ENCODE data around the gene GRIP2. TPM values are rescaled to one million over a fixed set of nuclear protein-coding genes. Genes with fewer than 3 reads are reported as not detected.

The GRIP2 gene
- polyA plus RNA-seq, 1 donor (not counting 4 experiments of a cell fraction or from before 2014, with no cell fraction given), result 0.01 TPM

DNA sequence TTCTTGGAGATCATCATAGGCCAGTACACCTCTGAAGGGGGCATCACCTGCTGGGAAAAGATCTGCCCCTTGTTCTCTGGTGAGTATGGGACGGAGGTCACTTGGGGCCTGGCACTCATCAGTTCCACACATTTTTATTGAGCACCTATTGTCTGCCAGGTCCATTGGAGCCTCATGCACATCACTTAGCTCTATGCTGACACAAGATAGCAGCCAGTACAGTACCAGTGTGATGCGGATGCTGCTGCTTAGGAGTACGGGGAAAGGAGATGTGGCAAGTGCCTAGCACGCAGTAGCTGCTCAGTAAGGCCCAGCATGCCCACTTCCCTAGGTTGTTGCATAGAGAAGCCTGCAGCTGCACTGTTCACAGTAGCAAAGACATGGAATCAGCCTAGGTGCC lies 94.4 kb downstream of the GRIP2 start:
- FAIRE-seq, result no peak
- Histone ChIP-seq H4K20me1 (ENCODE audit: control insufficient read depth, extremely low read depth, insufficient read depth, low read length) (no peaks in the 10 kb centered on the region), H3K9me1 (ENCODE audit: control insufficient read depth, extremely low read depth, insufficient read depth, low read length) (no peaks in the 10 kb centered on the region), H3K4me2 (ENCODE audit: control insufficient read depth, extremely low read depth, insufficient read depth, low read depth, low read length) (no peak overlapping the region), H3K9ac (ENCODE audit: control insufficient read depth, extremely low read depth, insufficient read depth, low read length) (no peak overlapping the region), H2AFZ (ENCODE audit: control insufficient read depth, low read length) (no peak overlapping the region), H3K79me2 (ENCODE audit: control insufficient read depth, insufficient read depth, low read length) (peaks cover 5% of the 10 kb centered on the region), H3K4me1 (ENCODE audit: control insufficient read depth, extremely low read depth, insufficient read depth, low read length) (peaks cover 5% of the 10 kb centered on the region), H3K27me3 (ENCODE audit: control insufficient read depth, extremely low read depth, insufficient read depth, low read length) (no peaks in the 10 kb centered on the region), H3K27ac (ENCODE audit: control insufficient read depth, insufficient read depth, low read length) (no peak overlapping the region), H3K4me3 (ENCODE audit: control insufficient read depth in 2 of 3, extremely low read depth in 1 of 3, insufficient read depth in 2 of 3, low read depth in 1 of 3, low read length in 3 of 3) (no peak overlapping the region), H3K36me3 (ENCODE audit: control insufficient read depth in 2 of 2, extremely low read depth in 1 of 2, insufficient read depth in 2 of 2, low read length in 2 of 2) (peaks cover 5 to 23% of the 10 kb centered on the region in 2 experiments), H3K9me3 (ENCODE audit: control insufficient read depth, low read depth, low read length) (no peaks in the 10 kb centered on the region)
- TF ChIP-seq, protein P1, sequence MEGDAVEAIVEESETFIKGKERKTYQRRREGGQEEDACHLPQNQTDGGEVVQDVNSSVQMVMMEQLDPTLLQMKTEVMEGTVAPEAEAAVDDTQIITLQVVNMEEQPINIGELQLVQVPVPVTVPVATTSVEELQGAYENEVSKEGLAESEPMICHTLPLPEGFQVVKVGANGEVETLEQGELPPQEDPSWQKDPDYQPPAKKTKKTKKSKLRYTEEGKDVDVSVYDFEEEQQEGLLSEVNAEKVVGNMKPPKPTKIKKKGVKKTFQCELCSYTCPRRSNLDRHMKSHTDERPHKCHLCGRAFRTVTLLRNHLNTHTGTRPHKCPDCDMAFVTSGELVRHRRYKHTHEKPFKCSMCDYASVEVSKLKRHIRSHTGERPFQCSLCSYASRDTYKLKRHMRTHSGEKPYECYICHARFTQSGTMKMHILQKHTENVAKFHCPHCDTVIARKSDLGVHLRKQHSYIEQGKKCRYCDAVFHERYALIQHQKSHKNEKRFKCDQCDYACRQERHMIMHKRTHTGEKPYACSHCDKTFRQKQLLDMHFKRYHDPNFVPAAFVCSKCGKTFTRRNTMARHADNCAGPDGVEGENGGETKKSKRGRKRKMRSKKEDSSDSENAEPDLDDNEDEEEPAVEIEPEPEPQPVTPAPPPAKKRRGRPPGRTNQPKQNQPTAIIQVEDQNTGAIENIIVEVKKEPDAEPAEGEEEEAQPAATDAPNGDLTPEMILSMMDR (optimal IDR thresholded peaks at IDR 0.05 in 1 of 3, IDR thresholded peaks at IDR 0.05 in 1 of 3, conservative IDR thresholded peaks at IDR 0.05 in 1 of 3; ENCODE audit: extremely low read depth in 1 of 3, insufficient read depth in 2 of 3, low read length in 3 of 3), result no peak
- TF ChIP-seq EZH2 (IDR thresholded peaks at IDR 0.05; ENCODE audit: low read length), result no peak
- dilution Hi-C loops (cut with MboI; ENCODE audit: extremely low pct_ligation_motif_present, low sequenced_read_pairs), result no loop called here
- DNase-seq (ENCODE audit: low read depth, low spot score), result no peak

DNA sequence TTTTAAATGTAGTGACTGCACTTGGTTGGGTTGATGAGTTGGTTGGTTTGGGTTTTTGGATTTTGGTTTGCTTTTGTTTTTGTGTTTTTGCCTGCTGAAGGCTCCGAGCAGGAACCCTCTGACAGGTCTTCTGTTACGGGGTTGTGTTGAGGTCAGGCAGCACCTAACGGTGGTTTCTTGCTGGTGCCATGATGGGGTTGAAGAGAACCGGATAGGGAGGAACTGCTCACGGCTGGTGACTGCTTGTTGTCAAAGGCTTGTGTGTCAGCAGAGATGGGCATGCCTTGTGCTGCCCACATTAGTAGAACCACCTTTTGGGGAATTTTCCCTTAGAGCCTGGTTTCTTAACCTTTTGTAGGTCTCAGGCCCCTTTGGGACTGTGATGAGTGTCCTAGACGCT lies 95.8 kb downstream of the GRIP2 start:
- no peak for FAIRE-seq
- no peak for TF ChIP-seq EZH2 (IDR thresholded peaks at IDR 0.05; ENCODE audit: low read length)
- TF ChIP-seq, protein P1 (optimal IDR thresholded peaks at IDR 0.05 in 1 of 3, IDR thresholded peaks at IDR 0.05 in 1 of 3, conservative IDR thresholded peaks at IDR 0.05 in 1 of 3; ENCODE audit: extremely low read depth in 1 of 3, insufficient read depth in 2 of 3, low read length in 3 of 3), result no peak

More for the DNA sequence above, 95.8 kb downstream of the GRIP2 start:
- H3K9me3 ChIP-seq (ENCODE audit: control insufficient read depth, low read depth, low read length), result no peaks in the 10 kb centered on the region
- H3K9ac ChIP-seq (ENCODE audit: control insufficient read depth, extremely low read depth, insufficient read depth, low read length), result no peak overlapping the region
- H4K20me1 ChIP-seq (ENCODE audit: control insufficient read depth, extremely low read depth, insufficient read depth, low read length), result no peaks in the 10 kb centered on the region
- peaks cover 5% of the 10 kb centered on the region for H3K79me2 ChIP-seq (ENCODE audit: control insufficient read depth, insufficient read depth, low read length)
- H3K27me3 ChIP-seq (ENCODE audit: control insufficient read depth, extremely low read depth, insufficient read depth, low read length), result no peaks in the 10 kb centered on the region
- H3K9me1 ChIP-seq (ENCODE audit: control insufficient read depth, extremely low read depth, insufficient read depth, low read length), result no peaks in the 10 kb centered on the region
- H3K4me3 ChIP-seq (ENCODE audit: control insufficient read depth in 2 of 3, extremely low read depth in 1 of 3, insufficient read depth in 2 of 3, low read depth in 1 of 3, low read length in 3 of 3), result no peak overlapping the region
- DNase-seq (ENCODE audit: low read depth, low spot score), result no peak
- dilution Hi-C loops (cut with MboI; ENCODE audit: extremely low pct_ligation_motif_present, low sequenced_read_pairs), result no loop called here
- no peak overlapping the region for H3K27ac ChIP-seq (ENCODE audit: control insufficient read depth, insufficient read depth, low read length)
- peaks cover 5 to 22% of the 10 kb centered on the region in 2 experiments for H3K36me3 ChIP-seq (ENCODE audit: control insufficient read depth in 2 of 2, extremely low read depth in 1 of 2, insufficient read depth in 2 of 2, low read length in 2 of 2)
- peaks cover 5% of the 10 kb centered on the region for H3K4me1 ChIP-seq (ENCODE audit: control insufficient read depth, extremely low read depth, insufficient read depth, low read length)
- H2AFZ ChIP-seq (ENCODE audit: control insufficient read depth, low read length), result no peak overlapping the region
- no peak overlapping the region for H3K4me2 ChIP-seq (ENCODE audit: control insufficient read depth, extremely low read depth, insufficient read depth, low read depth, low read length)
